Gastroesophageal sphincter (tissue), 3 donors: Measurements from ENCODE around the gene SMARCA4.

Experiments
- EP300 ChIP-seq: sonication (generic); formaldehyde crosslinking; IDR thresholded peaks from one replicate; pipeline ENCODE4 v1.6.1; 2017; ENCODE audit warnings: antibody characterized with exemption, mild to moderate bottlenecking
- TF ChIP-seq, protein P1 (sequence below), 4 experiments: fragments of 200-600 bp in 2 of 4; fragments of 450-650 bp in 2 of 4; sonication (generic) in 1 of 4; IDR thresholded peaks; one replicate each; pipeline ENCODE4 v1.5.1; 2017 to 2019; ENCODE audit warnings: antibody characterized with exemption in 4 of 4, mild to moderate bottlenecking in 2 of 4, moderate library complexity in 2 of 4

- TF ChIP-seq, protein P1, sequence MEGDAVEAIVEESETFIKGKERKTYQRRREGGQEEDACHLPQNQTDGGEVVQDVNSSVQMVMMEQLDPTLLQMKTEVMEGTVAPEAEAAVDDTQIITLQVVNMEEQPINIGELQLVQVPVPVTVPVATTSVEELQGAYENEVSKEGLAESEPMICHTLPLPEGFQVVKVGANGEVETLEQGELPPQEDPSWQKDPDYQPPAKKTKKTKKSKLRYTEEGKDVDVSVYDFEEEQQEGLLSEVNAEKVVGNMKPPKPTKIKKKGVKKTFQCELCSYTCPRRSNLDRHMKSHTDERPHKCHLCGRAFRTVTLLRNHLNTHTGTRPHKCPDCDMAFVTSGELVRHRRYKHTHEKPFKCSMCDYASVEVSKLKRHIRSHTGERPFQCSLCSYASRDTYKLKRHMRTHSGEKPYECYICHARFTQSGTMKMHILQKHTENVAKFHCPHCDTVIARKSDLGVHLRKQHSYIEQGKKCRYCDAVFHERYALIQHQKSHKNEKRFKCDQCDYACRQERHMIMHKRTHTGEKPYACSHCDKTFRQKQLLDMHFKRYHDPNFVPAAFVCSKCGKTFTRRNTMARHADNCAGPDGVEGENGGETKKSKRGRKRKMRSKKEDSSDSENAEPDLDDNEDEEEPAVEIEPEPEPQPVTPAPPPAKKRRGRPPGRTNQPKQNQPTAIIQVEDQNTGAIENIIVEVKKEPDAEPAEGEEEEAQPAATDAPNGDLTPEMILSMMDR (IDR thresholded peaks at IDR 0.05): no peak
- no peak for TF ChIP-seq EP300
These were observed 62.2 kb downstream of the SMARCA4 start for GRCh38 chr19:11023016-11023415.
